HepG2 (cell line): Measurements from ENCODE around the gene XDH. TPM values are rescaled to one million over a fixed set of nuclear protein-coding genes. Genes with fewer than 3 reads are reported as not detected.

Source experiments
- ATAC-seq: fragments of 200-7000 bp; cut with Tn5 transposase; 3 replicates; pipeline ENCODE4 v1.9.1; 2020; ENCODE audit warnings: mild to moderate bottlenecking, moderate library complexity
- BruUV-seq: library from RNA; stranded (reverse); fragments of 400-500 nt; replicated peaks from 2 replicates; lab custom pipeline; 2021; lab: Mats Ljungman, UMichigan
- CTCF ChIA-PET: fragments of 300-600 bp; formaldehyde crosslinking; extraction: SDS; loops from one replicate; lab custom pipeline; 2021; ENCODE audit warnings: low total read pairs, inconsistent platforms, low intra/inter-chr PET ratio; lab: Yijun Ruan, JAX
- POLR2A ChIA-PET: fragments of 350-600 bp; sonication (Branson Sonifier 250); formaldehyde crosslinking; loops from one replicate; lab custom pipeline; 2020; ENCODE audit warnings: antibody characterized with exemption, inconsistent platforms; lab: Yijun Ruan, JAX
- DNase-seq: peaks from one replicate; pipeline ENCODE4 v3.0.0-alpha.2; 2015; ENCODE audit warnings: low spot score
- FAIRE-seq: peaks from 3 replicates; lab custom pipeline; 2011; peaks lifted over from hg19 to GRCh38; lab: Jason Lieb, UNC
- H2AFZ ChIP-seq: one replicate; pipeline ENCODE4 v1.6.1; 2011; ENCODE audit warnings: low read length, inconsistent platforms
- H3K27ac ChIP-seq: fragments of 300-600 bp; 3 replicates; pipeline ENCODE4 v1.8.0; 2011; ENCODE audit warnings: mixed run types, mild to moderate bottlenecking, mixed read lengths, low read length, inconsistent platforms; ENCODE audit not compliant: insufficient read depth; ENCODE audit errors: extremely low read length
- H3K27me3 ChIP-seq, 2 experiments: fragments of 200-600 bp in 1 of 2; 2 replicates in 1 of 2; 3 replicates in 1 of 2; pipeline versions ENCODE4 v1.6.0 to v1.8.0; 2011; ENCODE audit warnings: low read length in 2 of 2, mild to moderate bottlenecking in 2 of 2, moderate library complexity in 2 of 2, inconsistent platforms in 1 of 2; ENCODE audit not compliant: insufficient read depth in 2 of 2, control insufficient read depth in 1 of 2
- H3K36me3 ChIP-seq, 2 experiments: fragments of 200-600 bp in 1 of 2; replicated peaks in 1 of 2; 2 replicates in 1 of 2; 3 replicates in 1 of 2; pipeline versions ENCODE4 v1.5.1 to v1.8.0; 2011; ENCODE audit warnings: low read length in 2 of 2, inconsistent platforms in 1 of 2; ENCODE audit not compliant: insufficient read depth in 2 of 2, control insufficient read depth in 1 of 2
- H3K4me1 ChIP-seq: 2 replicates; pipeline ENCODE4 v1.5.1; 2012; ENCODE audit warnings: low read length, inconsistent platforms; ENCODE audit not compliant: insufficient read depth
- H3K4me2 ChIP-seq: 2 replicates; pipeline ENCODE4 v1.6.0; 2011; ENCODE audit warnings: low read depth, low read length, inconsistent platforms
- H3K4me3 ChIP-seq, 3 experiments: fragments of 200-600 bp in 1 of 3; sonication (generic), shearing (Covaris generic) in 1 of 3; replicated peaks in 1 of 3; 2 replicates each; pipeline ENCODE4 v1.5.1; 2011 to 2016; ENCODE audit warnings: low read length in 3 of 3, inconsistent platforms in 2 of 3, low read depth in 2 of 3, mild to moderate bottlenecking in 2 of 3, control low read depth in 1 of 3, mixed read lengths in 1 of 3; ENCODE audit not compliant: insufficient read depth in 1 of 3
- H3K79me2 ChIP-seq: one replicate; pipeline ENCODE4 v1.6.1; 2011; ENCODE audit warnings: low read length, inconsistent platforms; ENCODE audit not compliant: insufficient read depth
- H3K9ac ChIP-seq: 2 replicates; pipeline ENCODE4 v1.6.0; 2011; ENCODE audit warnings: mild to moderate bottlenecking, low read depth, low read length, inconsistent platforms; ENCODE audit not compliant: insufficient read depth
- H3K9me3 ChIP-seq: 2 replicates; pipeline ENCODE4 v1.5.1; 2012; ENCODE audit warnings: mild to moderate bottlenecking, low read length
- H4K20me1 ChIP-seq: 2 replicates; pipeline ENCODE4 v1.6.0; 2011; ENCODE audit warnings: inconsistent platforms, mild to moderate bottlenecking, low read length, moderate library complexity; ENCODE audit not compliant: insufficient read depth
- ATF7 ChIP-seq, 2 experiments: fragments of 450-650 bp in 1 of 2; sonication (generic) in 1 of 2; formaldehyde crosslinking in 1 of 2; IDR thresholded peaks; 2 replicates each; pipeline versions ENCODE4 v1.4.0 to v1.6.1; 2016 to 2020; ENCODE audit warnings: antibody characterized with exemption in 1 of 2, mild to moderate bottlenecking in 1 of 2, missing genetic modification reagents in 1 of 2
- SOX6 ChIP-seq, 2 experiments: fragments of 450-650 bp in 1 of 2; sonication (generic) in 1 of 2; formaldehyde crosslinking in 1 of 2; IDR thresholded peaks; 2 replicates each; pipeline versions ENCODE4 v1.4.0 to v1.6.1; 2017 to 2020; ENCODE audit warnings: antibody characterized with exemption in 1 of 2, mild to moderate bottlenecking in 1 of 2, missing genetic modification reagents in 1 of 2
- TARDBP ChIP-seq: sonication (generic); formaldehyde crosslinking; IDR thresholded peaks from 2 replicates; pipeline ENCODE4 v1.8.0; 2022; ENCODE audit warnings: mild to moderate bottlenecking, missing genetic modification reagents
- ZC3H13 ChIP-seq: sonication (generic); formaldehyde crosslinking; IDR thresholded peaks from 2 replicates; pipeline ENCODE4 v1.8.1; 2023; ENCODE audit warnings: mild to moderate bottlenecking, missing genetic modification reagents, moderate library complexity
- ZNF232 ChIP-seq: sonication (generic); formaldehyde crosslinking; IDR thresholded peaks from 2 replicates; pipeline ENCODE4 v1.4.0; 2020; ENCODE audit warnings: missing genetic modification reagents, borderline replicate concordance
- WGBS: methylation state at CpG from one replicate; pipeline ENCODE4 v1.1.6; 2017; ENCODE audit warnings: low lambda C conversion rate; 5-methylcytosine and 5-hydroxymethylcytosine counted together
- in situ Hi-C: cut with HindIII; loops from 2 replicates; pipeline ENCODE4 v1.10.0; 2017; ENCODE audit warnings: low pct_unique_long_range_greater_than_20kb; ENCODE audit not compliant: extremely low pct_ligation_motif_present
- intact Hi-C: fragments of 100-400 bp; cut with micrococcal nuclease; formaldehyde crosslinking; loops from one replicate; pipeline ENCODE4 v1.10.0; 2022; ENCODE audit not compliant: unreplicated experiment
- polyA plus RNA-seq, 8 experiments: library from polyadenylated mRNA; depleted of rRNA in 3 of 8; stranded (reverse) in 7 of 8; unstranded in 1 of 8; fragments of >200 nt; fragmentation: Illumina TruSeq in 4 of 8; extraction: Trizol in 4 of 8; gene quantifications; 2 replicates each; pipeline versions ENCODE4 v1.2.1 to v1.2.3, GENCODE V29; 2011 to 2016; ENCODE audit warnings: low read depth in 4 of 8, missing spikeins in 1 of 8, mixed read lengths in 1 of 8; ENCODE audit not compliant: insufficient read depth in 1 of 8
- total RNA-seq, 5 experiments: library from RNA; depleted of rRNA; stranded (reverse); fragments of >200 nt; fragmentation: Illumina TruSeq; extraction: Trizol; gene quantifications; 2 replicates each; pipeline ENCODE4 v1.2.3, GENCODE V29; 2016; ENCODE audit warnings: low read depth in 1 of 5
- TF ChIP-seq, protein P1 (sequence below): sonication (generic); formaldehyde crosslinking; IDR thresholded peaks from 2 replicates; pipeline ENCODE4 v1.8.0; 2022; ENCODE audit warnings: mild to moderate bottlenecking, missing genetic modification reagents, moderate library complexity
- TF ChIP-seq, protein P2 (sequence below): IDR thresholded peaks from 2 replicates; pipeline ENCODE4 v1.6.1; 2016; ENCODE audit warnings: low read depth, missing genetic modification reagents, missing compliant biosample characterization

XDH gene
- total and polyA plus RNA-seq, 2 of the 13 experiments (the other 11 are each of a cell fraction or from before 2014, with no cell fraction given): not detected

DNA sequence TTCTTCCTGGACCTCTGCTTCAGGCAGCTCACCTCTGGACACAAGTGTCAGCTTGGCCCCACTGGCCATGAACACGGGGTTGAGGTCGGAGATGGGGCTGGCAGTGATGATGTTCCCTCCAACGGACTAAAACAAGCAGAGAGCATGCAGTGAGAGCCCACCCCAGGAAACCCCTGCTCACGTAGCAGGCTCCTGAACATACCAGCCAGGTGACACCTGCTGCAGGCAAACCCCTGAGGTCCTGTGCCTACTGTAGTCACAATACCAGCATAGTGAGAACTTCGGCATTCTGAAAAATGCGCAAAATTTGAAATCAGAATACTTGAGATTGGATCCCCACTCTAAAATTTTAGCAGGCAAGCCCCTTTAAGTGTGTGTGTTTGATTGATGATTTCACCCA lies 32.9 kb downstream of the XDH start:
- POLR2A ChIA-PET: no interaction called here
- Histone ChIP-seq H3K9ac (no peak overlapping the region), H3K4me1 (no peaks in the 10 kb centered on the region), H3K36me3 (no peaks in the 10 kb centered on the region), H4K20me1 (no peaks in the 10 kb centered on the region), H3K79me2 (no peaks in the 10 kb centered on the region), H3K9me3 (no peaks in the 10 kb centered on the region), H2AFZ (no peak overlapping the region), H3K4me2 (no peak overlapping the region), H3K27ac (no peak overlapping the region), H3K4me3 (no peak overlapping the region), H3K27me3 (peaks cover 1 to 17% of the 10 kb centered on the region in 2 experiments; a peak in 2 of 5 replicates)
- TF ChIP-seq ATF7 (IDR thresholded peaks at IDR 0.05): no peak
- no peak for TF ChIP-seq ATF7 (CRISPR knock-in tag; IDR thresholded peaks at IDR 0.05)
- no peak for TF ChIP-seq ZNF232
- TF ChIP-seq TARDBP (CRISPR knock-in tag): no peak
- TF ChIP-seq, protein P1, sequence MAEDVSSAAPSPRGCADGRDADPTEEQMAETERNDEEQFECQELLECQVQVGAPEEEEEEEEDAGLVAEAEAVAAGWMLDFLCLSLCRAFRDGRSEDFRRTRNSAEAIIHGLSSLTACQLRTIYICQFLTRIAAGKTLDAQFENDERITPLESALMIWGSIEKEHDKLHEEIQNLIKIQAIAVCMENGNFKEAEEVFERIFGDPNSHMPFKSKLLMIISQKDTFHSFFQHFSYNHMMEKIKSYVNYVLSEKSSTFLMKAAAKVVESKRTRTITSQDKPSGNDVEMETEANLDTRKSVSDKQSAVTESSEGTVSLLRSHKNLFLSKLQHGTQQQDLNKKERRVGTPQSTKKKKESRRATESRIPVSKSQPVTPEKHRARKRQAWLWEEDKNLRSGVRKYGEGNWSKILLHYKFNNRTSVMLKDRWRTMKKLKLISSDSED (CRISPR knock-in tag): no peak
- TF ChIP-seq SOX6 (IDR thresholded peaks at IDR 0.05): no peak
- no peak for TF ChIP-seq SOX6 (CRISPR knock-in tag; IDR thresholded peaks at IDR 0.05)
- TF ChIP-seq, protein P2, sequence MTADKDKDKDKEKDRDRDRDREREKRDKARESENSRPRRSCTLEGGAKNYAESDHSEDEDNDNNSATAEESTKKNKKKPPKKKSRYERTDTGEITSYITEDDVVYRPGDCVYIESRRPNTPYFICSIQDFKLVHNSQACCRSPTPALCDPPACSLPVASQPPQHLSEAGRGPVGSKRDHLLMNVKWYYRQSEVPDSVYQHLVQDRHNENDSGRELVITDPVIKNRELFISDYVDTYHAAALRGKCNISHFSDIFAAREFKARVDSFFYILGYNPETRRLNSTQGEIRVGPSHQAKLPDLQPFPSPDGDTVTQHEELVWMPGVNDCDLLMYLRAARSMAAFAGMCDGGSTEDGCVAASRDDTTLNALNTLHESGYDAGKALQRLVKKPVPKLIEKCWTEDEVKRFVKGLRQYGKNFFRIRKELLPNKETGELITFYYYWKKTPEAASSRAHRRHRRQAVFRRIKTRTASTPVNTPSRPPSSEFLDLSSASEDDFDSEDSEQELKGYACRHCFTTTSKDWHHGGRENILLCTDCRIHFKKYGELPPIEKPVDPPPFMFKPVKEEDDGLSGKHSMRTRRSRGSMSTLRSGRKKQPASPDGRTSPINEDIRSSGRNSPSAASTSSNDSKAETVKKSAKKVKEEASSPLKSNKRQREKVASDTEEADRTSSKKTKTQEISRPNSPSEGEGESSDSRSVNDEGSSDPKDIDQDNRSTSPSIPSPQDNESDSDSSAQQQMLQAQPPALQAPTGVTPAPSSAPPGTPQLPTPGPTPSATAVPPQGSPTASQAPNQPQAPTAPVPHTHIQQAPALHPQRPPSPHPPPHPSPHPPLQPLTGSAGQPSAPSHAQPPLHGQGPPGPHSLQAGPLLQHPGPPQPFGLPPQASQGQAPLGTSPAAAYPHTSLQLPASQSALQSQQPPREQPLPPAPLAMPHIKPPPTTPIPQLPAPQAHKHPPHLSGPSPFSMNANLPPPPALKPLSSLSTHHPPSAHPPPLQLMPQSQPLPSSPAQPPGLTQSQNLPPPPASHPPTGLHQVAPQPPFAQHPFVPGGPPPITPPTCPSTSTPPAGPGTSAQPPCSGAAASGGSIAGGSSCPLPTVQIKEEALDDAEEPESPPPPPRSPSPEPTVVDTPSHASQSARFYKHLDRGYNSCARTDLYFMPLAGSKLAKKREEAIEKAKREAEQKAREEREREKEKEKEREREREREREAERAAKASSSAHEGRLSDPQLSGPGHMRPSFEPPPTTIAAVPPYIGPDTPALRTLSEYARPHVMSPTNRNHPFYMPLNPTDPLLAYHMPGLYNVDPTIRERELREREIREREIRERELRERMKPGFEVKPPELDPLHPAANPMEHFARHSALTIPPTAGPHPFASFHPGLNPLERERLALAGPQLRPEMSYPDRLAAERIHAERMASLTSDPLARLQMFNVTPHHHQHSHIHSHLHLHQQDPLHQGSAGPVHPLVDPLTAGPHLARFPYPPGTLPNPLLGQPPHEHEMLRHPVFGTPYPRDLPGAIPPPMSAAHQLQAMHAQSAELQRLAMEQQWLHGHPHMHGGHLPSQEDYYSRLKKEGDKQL (CRISPR knock-in tag): no peak
- TF ChIP-seq ZC3H13: no peak
- intact Hi-C loops (no loop called here), in situ Hi-C loops (no loop called here)
- no peak for ATAC-seq
- 29% methylated on average over 6 of the region's 6 CpGs for WGBS
- CTCF ChIA-PET: no interaction called here
- DNase-seq: no peak
- FAIRE-seq: no peak
- BruUV-seq: no TSS peak
